ENCODE results near the gene HM13.

Gene HM13

DNA sequence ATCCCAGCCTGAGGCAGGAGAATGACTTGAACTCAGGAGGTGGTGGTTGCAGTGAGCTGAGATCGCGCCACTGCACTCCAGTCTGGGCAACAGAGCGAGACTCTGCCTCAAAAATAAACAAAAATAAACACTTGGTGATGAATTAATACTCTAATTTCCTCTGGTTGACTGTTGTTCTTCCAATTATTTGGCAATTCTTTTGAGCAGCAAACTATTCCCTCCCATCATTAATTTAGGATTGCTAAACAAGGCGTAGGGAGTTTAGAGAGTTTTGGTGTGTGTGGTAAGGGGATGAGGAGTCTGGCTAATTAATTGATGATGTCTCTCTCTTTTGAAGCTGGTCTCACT, 88.2 kb downstream of the HM13 start:
- DNase-seq (ENCODE audit: insufficient read length, low spot score), result no peak
- TF ChIP-seq, protein P1, sequence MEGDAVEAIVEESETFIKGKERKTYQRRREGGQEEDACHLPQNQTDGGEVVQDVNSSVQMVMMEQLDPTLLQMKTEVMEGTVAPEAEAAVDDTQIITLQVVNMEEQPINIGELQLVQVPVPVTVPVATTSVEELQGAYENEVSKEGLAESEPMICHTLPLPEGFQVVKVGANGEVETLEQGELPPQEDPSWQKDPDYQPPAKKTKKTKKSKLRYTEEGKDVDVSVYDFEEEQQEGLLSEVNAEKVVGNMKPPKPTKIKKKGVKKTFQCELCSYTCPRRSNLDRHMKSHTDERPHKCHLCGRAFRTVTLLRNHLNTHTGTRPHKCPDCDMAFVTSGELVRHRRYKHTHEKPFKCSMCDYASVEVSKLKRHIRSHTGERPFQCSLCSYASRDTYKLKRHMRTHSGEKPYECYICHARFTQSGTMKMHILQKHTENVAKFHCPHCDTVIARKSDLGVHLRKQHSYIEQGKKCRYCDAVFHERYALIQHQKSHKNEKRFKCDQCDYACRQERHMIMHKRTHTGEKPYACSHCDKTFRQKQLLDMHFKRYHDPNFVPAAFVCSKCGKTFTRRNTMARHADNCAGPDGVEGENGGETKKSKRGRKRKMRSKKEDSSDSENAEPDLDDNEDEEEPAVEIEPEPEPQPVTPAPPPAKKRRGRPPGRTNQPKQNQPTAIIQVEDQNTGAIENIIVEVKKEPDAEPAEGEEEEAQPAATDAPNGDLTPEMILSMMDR (IDR thresholded peaks at IDR 0.05; ENCODE audit: insufficient read depth, missing control alignments), result no peak
- no peak for FAIRE-seq

DNA sequence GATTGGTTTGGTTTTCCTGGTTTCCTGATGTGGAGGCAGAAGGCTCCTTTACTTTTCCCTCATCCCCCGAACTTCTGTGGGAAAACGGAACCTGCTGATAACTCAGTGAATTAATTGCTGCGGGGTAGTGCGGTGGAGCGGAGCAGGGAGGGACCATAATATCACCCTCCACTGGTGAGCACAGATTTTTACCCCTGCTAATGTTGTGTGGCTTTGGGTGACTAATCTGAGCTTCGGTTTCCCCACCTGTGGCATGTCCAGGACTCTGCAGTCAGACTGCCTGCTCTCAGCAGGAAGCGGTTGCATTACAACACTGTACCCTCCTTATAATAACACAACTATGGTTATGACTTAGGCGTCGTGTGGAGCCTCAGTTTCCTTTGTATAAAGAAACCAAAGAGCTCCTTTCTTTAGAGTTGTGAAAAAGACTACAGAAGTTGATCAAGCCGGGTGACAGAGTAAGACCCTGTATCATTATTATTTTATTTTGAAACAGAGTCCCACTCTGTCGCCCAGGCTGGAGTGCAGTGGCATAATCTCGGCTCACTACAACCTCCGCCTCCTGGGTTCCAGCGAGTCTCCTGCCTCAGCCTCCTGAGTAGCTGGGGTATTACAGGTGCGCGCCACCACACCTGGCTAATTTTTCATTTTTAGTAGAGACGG, 88.7 kb downstream of the HM13 start:
- DNase-seq (ENCODE audit: insufficient read length, low spot score), result no peak
- FAIRE-seq, result no peak
- TF ChIP-seq, protein P1 (IDR thresholded peaks at IDR 0.05; ENCODE audit: insufficient read depth, missing control alignments), result no peak

DNA sequence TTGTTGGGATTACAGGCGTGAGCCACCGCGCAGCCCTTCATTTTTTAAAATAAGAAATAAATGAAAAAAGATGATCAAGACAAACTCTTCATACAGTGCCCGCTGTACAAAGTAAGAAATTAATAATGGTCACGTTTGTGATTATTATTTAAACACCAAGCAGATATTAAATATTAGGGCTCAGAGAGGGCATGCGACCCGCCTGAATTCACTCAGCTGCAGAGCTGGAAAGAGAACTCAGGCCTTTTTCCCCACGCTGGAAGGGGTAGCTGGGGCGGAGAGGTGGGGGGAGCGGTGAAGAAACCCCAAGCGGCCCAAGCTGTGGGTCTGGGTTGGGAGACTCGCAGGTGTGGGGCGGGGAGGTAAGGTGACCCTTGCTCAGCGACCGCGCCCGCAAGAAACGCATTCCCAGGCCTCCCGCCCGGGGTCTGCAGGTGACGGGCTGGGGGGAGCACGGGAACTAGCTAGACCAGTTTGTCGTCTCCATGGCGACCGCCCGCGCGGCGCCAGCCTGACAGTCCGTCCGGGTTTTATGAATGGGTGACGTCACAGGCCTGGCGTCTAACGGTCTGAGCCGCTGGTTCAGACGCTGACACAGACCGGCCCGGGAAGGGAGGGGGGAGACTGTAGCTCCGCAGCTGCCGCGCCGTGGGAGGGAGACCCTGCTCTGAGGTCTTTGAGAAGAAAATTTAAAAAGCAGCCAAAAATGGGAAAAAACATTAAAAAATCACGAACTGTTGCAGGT, 89.8 kb downstream of the HM13 start:
- TF ChIP-seq, protein P1 (IDR thresholded peaks at IDR 0.05; ENCODE audit: insufficient read depth, missing control alignments), result no peak
- DNase-seq (ENCODE audit: insufficient read length, low spot score) (peak; percentile 79), FAIRE-seq (no peak)

DNA sequence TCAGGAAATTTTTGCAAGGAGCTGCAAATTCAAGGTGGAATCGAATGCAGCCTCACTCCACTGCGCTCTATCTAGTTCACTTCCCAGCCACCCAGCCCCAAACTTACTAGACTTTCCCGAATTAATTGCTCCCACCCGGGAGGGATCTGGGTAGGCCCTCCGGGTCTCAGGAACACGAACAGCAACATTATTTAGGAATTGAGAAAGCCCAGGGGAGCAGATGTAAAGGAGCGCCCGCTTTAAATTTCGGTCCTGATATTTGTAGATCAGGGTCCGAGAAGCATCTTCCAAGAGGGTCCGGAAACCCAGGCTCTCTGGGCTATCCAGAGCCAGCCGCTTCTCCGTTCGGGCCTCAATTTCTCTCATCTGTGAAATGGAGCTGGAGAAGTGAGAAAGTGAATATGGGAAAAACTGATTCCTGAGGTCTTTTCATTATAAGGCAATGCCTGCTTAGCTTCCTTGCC, 90.4 kb downstream of the HM13 start:
- FAIRE-seq (no peak), DNase-seq (ENCODE audit: insufficient read length, low spot score) (no peak)
- TF ChIP-seq, protein P1 (IDR thresholded peaks at IDR 0.05; ENCODE audit: insufficient read depth, missing control alignments), result no peak

DNA sequence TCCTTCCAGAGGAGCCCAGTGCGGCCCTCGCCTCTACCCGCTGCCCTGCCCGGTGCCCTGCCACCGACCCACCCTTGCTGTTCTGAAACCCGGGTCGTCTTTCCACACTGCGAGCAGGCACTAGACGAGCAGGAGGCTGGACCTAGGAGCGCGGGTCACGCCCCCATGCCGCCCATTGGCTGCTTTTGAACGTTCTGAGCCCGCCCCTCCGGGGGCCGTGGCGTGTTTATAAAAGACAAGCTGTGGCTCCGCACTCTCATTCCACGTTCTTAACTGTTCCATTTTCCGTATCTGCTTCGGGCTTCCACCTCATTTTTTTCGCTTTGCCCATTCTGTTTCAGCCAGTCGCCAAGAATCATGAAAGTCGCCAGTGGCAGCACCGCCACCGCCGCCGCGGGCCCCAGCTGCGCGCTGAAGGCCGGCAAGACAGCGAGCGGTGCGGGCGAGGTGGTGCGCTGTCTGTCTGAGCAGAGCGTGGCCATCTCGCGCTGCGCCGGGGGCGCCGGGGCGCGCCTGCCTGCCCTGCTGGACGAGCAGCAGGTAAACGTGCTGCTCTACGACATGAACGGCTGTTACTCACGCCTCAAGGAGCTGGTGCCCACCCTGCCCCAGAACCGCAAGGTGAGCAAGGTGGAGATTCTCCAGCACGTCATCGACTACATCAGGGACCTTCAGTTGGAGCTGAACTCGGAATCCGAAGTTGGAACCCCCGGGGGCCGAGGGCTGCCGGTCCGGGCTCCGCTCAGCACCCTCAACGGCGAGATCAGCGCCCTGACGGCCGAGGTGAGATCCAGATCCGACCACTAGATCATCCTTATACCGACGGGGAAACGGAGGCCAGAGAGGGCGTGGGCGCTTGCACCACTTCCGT, 91.0 kb downstream of the HM13 start, which contains the start of gene ID1:
ID1 (plus strand) TSS at position 259 of the 871 bp plus-strand sequence; CDS start at position 358, 99 bp downstream.
- FAIRE-seq (no peak), DNase-seq (ENCODE audit: insufficient read length, low spot score) (peak; percentile 89)
- TF ChIP-seq, protein P1 (IDR thresholded peaks at IDR 0.05; ENCODE audit: insufficient read depth, missing control alignments), result no peak

DNA sequence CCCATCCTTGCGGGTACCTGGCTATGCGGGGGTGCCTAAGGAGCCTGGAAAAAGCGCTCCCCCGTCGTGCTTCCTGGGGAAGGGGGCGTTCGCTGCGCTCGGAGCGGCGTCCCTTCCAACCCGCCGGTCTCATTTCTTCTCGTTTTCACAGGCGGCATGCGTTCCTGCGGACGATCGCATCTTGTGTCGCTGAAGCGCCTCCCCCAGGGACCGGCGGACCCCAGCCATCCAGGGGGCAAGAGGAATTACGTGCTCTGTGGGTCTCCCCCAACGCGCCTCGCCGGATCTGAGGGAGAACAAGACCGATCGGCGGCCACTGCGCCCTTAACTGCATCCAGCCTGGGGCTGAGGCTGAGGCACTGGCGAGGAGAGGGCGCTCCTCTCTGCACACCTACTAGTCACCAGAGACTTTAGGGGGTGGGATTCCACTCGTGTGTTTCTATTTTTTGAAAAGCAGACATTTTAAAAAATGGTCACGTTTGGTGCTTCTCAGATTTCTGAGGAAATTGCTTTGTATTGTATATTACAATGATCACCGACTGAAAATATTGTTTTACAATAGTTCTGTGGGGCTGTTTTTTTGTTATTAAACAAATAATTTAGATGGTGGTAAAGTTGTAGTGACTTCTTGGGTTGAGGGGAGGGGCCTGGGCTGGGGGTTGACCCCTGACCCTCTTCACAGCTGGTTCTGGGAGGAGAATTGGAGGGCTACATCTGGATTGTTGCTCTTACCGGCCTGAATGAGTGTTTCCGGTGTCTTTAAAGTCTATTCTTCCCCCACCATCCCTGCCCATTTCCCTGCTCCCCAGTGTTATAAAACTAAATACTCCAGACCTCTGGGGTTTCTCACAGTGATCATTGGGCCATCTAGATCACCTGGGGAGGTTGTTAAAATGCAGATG, 91.9 kb downstream of the HM13 start:
- DNase-seq (ENCODE audit: insufficient read length, low spot score), result no peak
- no peak for FAIRE-seq
- TF ChIP-seq, protein P1 (IDR thresholded peaks at IDR 0.05; ENCODE audit: insufficient read depth, missing control alignments), result no peak
